Activated naive CD4-positive, alpha-beta T cell treated with anti-CD3 and anti-CD28 coated beads, Interleukin-2, amount 10 ng/mL, durations not matched to agents 7 days and 5 days (primary cell): ENCODE measurements around the gene SPTY2D1.
A peak's percentile ranks its signal among the peaks of the same experiment; 100 is the strongest.
"Not testable (repeated sequence)": the region's sequence is repeated elsewhere in the genome, so short reads cannot be mapped to it uniquely, and the experiment has no call there.

Source experiments
- CTCF ChIA-PET: fragments of 350-600 bp; sonication (Branson Sonifier 250); formaldehyde crosslinking; loops from one replicate; lab custom pipeline; 2021; ENCODE audit warnings: antibody characterized with exemption; lab: Charles Lee
- DNase-seq: peaks from one replicate; pipeline ENCODE4 v3.0.0-alpha.2; 2020
- H3K27ac Mint-ChIP-seq: one replicate; pipeline ENCODE4 v1.8.0; 2021; ENCODE audit warnings: mild to moderate bottlenecking, moderate library complexity, mixed read lengths
- H3K27me3 Mint-ChIP-seq: one replicate; pipeline ENCODE4 v1.8.0; 2021; ENCODE audit warnings: mild to moderate bottlenecking, mixed read lengths
- H3K36me3 Mint-ChIP-seq: one replicate; pipeline ENCODE4 v1.8.0; 2021; ENCODE audit warnings: mixed read lengths
- H3K4me1 Mint-ChIP-seq: one replicate; pipeline ENCODE4 v1.8.0; 2021; ENCODE audit warnings: mixed read lengths
- H3K4me3 Mint-ChIP-seq: one replicate; pipeline ENCODE4 v1.8.0; 2021; ENCODE audit warnings: mild to moderate bottlenecking, moderate library complexity, mixed read lengths
- H3K9me3 Mint-ChIP-seq: one replicate; pipeline ENCODE4 v1.8.0; 2021; ENCODE audit warnings: mixed read lengths

SPTY2D1 gene

DNA sequence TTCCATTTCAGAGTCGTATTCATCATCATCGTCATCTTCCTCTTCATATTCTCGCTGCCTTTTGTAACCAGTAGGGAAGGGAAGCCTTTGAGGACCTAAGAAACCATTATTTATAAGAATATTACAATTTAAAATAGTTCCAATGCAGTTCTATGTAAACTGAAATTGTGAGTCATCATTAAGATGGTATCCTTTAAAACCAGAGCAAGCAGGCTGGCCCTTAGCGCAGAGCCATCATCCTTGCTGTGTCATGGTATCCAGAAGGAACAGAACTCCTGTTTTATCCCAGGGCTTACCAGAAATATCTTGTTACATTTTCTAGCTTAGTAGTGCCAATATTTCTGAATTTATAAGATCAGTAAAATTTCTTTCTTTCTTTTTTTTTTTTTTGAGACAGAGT, 21.7 kb downstream of the SPTY2D1 start:
- no peak overlapping the region for H3K4me3 Mint-ChIP-seq
- peaks cover 47% of the 10 kb centered on the region for H3K36me3 Mint-ChIP-seq

DNA sequence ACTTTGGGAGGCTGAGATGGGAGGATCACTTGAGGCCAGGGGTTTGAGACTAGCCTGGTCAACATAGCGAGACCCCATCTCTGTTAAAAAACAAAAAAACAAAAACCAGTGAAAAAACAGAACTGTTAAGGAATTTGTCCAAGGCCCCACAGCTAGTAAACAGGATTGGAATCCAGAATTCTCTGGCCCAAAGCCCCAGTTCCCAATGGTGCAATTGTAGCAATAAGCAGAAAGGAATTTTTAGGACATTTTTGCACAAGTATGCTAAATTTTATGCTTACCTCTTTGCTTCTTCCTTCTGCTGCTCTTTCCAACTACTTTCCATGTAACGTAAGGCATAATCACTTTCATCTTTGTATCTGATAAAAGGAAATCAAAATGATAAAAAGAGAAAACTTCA, 22.9 kb downstream of the SPTY2D1 start:
- H3K9me3 Mint-ChIP-seq, result no peaks in the 10 kb centered on the region
- H3K27ac Mint-ChIP-seq, result no peak overlapping the region
- peaks cover 45% of the 10 kb centered on the region for H3K36me3 Mint-ChIP-seq
- no peaks in the 10 kb centered on the region for H3K27me3 Mint-ChIP-seq
- H3K4me3 Mint-ChIP-seq, result no peak overlapping the region
- CTCF ChIA-PET, result no interaction called here
- DNase-seq, result no peak
- peaks cover 12% of the 10 kb centered on the region for H3K4me1 Mint-ChIP-seq

More for the DNA sequence above, 21.7 kb downstream of the SPTY2D1 start:
- no peak for DNase-seq
- no peaks in the 10 kb centered on the region for H3K9me3 Mint-ChIP-seq
- peaks cover 23% of the 10 kb centered on the region for H3K4me1 Mint-ChIP-seq
- H3K27me3 Mint-ChIP-seq, result no peaks in the 10 kb centered on the region
- CTCF ChIA-PET, result no interaction called here
- H3K27ac Mint-ChIP-seq, result no peak overlapping the region

DNA sequence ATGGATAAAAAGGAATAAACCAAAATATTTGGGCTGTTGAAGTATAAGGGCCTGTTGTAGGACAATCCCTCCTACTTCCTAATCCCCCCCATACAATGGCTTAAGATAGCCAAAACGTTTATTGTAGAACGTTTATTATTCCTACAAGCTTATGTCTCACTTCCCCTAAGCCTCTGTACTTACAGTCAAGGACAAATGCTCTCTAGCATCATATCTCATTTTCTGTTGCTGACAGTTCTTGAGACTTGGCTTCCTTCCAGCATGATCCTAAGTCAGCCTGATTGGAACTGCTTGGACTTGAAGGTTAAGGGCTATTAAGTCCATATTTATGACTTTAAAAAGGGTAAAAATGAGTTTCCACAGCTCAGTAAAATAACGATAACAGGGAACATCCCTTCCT, 25.8 kb downstream of the SPTY2D1 start:
- no peak for DNase-seq
- H3K9me3 Mint-ChIP-seq, result no peaks in the 10 kb centered on the region
- H3K4me3 Mint-ChIP-seq, result no peak overlapping the region
- no peak overlapping the region for H3K27ac Mint-ChIP-seq
- peaks cover 2% of the 10 kb centered on the region for H3K27me3 Mint-ChIP-seq
- CTCF ChIA-PET, result no interaction called here
- H3K4me1 Mint-ChIP-seq, result no peaks in the 10 kb centered on the region
- H3K36me3 Mint-ChIP-seq, result peaks cover 22% of the 10 kb centered on the region

DNA sequence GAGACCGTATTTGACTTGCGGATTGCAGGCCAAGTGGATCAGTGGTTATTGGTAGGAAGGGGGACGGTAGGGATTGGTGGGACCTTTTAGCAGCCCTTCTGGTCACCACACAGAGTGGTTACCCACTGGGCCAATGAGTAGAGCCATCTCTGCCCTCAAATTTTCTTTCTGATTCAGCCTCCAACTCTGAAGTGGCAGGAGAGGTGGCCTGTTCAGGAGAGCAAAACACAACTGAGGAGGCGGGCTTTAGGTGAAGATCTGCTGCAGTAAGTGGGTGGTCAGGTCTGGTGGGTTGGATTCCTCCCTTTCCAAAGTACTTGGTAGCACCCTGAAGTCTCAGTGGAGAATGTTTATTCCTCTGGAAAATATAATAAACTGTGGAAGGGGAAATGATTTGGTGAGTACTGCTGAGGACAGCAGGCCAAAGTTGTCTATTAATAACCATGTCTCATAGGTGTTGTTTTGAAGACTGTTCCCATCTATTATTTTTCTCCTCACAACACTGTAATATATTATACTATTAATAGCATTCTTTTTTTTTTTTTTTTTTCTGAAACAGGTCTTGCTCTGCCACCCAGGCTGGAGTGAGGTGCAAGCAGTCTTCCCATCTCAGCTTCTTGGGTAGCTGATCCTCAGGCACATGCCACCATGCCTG, 33.1 kb downstream of the SPTY2D1 start:
- DNase-seq, result no peak
- H3K27me3 Mint-ChIP-seq, result peaks cover 3% of the 10 kb centered on the region
- CTCF ChIA-PET, result no interaction called here
- H3K27ac Mint-ChIP-seq, result no peak overlapping the region
- H3K9me3 Mint-ChIP-seq, result no peaks in the 10 kb centered on the region
- H3K36me3 Mint-ChIP-seq, result peaks cover 3% of the 10 kb centered on the region
- H3K4me3 Mint-ChIP-seq, result no peak overlapping the region
- H3K4me1 Mint-ChIP-seq, result no peaks in the 10 kb centered on the region

DNA sequence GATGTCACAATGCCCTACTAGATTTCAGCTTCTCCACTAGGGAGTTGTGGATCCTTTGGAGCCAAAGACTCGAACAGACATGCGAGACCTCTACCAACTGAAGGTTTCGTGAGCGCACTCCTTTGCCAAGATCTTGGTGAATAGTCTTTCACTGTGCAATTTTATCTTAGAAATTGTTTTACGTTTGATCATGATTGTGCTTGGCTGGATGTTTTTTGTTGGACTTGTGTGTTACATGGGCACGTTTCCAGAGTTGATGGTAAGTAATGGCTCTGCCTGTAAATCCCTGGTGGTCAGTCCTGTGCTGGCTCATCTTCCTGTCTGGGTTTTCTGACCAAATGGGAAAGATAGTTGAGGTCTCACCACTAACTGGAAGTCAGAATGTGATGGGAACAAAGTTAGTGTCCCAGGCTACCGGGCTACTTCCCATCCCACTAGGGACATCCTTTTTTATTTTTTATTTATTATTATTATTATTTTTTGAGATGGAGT, 34.4 kb downstream of the SPTY2D1 start, which contains the start of gene MISFA:
MISFA (plus strand) TSS at position 51 of the 492 bp plus-strand sequence; CDS start at position 191, 140 bp downstream.
- no peaks in the 10 kb centered on the region for H3K4me1 Mint-ChIP-seq
- peaks cover 3% of the 10 kb centered on the region for H3K27me3 Mint-ChIP-seq
- H3K36me3 Mint-ChIP-seq, result no peaks in the 10 kb centered on the region
- CTCF ChIA-PET, result interaction anchor here (0.6 kb wide), 1 partner anchor 42 kb away, joined by 4 read pairs; no protein-coding TSS in a partner anchor
- H3K4me3 Mint-ChIP-seq, result no peak within 1 kb of the TSS
- no peak within 1 kb of the TSS for H3K27ac Mint-ChIP-seq
- H3K9me3 Mint-ChIP-seq, result no peaks in the 10 kb centered on the region
- DNase-seq, result no peak

DNA sequence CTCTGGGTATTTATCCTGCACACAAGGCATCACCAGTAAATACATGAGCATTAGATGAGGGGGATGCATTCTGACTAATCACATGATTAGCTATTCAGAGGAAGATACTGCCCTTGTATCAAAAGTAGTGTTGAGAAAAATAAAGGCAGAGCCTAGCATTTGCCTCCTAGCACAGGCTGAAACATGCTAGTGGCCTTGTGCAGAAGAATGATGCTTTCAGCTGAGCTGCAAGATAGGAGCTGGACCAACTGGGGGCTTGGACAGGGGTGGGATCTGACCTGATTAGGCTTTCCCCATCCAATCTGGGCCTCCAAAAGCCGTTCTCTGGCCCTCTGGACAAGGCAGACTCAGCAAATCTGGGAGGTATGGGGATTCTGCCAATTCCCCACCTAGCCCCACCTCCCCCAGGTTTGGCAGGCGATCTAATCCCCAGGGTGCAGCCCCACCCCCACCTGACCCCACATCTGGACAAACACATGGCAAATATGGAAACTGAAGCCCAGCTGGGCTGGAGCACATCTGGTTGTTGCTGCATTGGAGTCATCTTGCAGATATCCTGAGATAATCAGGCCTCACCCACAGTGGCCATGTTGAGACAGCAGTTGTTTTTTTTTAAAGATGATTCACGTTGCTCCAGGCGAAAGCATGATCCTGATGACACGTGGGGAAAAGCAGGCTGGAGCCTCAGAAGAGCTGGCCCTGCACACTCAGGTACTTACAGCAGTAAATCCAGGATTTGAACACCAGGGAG, 39.0 kb downstream of the SPTY2D1 start:
- DNase-seq, result no peak
- no peak overlapping the region for H3K27ac Mint-ChIP-seq
- CTCF ChIA-PET, result interaction anchor here (2.3 kb wide), 1 partner anchor 57 kb away, joined by 5 read pairs; no protein-coding TSS in a partner anchor

DNA sequence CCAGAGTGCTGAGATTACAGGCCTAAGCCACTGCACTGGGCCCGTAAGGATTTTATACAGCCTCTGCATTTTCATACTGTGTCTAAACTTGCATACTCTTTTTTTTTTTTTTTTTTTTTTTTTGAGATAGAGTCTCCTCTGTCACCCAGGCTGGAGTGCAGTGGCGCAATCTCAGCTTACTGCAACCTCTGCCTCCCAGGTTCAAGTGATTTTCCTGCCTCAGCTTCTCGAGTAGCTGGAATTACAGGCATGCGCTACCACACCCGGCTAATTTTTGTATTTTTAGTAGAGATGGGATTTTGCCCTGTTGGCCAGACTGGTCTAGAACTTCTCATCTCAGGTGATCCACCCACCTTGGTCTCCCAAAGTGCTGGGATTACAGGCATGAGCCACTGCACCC, 40.1 kb downstream of the SPTY2D1 start:
- H3K4me3 Mint-ChIP-seq, H3K4me1 Mint-ChIP-seq, H3K27ac Mint-ChIP-seq, DNase-seq, H3K27me3 Mint-ChIP-seq, H3K9me3 Mint-ChIP-seq, H3K36me3 Mint-ChIP-seq: not testable (repeated sequence)
- CTCF ChIA-PET, result interaction anchor here (0.8 to 2.3 kb wide), 2 partner anchors 9 to 58 kb away, joined by 3 to 5 read pairs; no protein-coding TSS in a partner anchor

More for the DNA sequence above, 39.0 kb downstream of the SPTY2D1 start:
- Mint-ChIP-seq H3K4me3 (no peak overlapping the region), H3K9me3 (no peaks in the 10 kb centered on the region), H3K27me3 (no peaks in the 10 kb centered on the region), H3K4me1 (peaks cover 9% of the 10 kb centered on the region), H3K36me3 (no peaks in the 10 kb centered on the region)

DNA sequence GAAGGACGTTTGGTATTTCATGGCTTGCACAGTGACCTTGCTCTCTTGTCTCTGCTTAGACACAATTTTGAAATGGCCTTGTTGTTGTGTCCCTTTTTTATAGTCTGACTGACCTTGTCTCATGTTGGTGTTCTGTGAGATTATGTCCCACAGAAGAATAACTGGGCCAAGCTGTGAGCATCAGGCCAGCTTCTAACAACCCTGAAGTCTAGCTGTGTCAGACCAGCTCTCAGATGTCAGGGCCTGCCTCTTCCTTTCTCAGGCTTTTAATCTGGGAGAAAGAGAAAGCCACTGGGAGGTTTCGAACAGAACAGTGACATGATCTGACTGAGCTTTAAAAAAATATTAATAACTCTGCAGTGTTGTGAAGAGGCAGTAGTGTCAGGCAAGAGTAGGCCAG, 43.6 kb downstream of the SPTY2D1 start:
- no peaks in the 10 kb centered on the region for H3K9me3 Mint-ChIP-seq
- DNase-seq, result no peak
- no peaks in the 10 kb centered on the region for H3K27me3 Mint-ChIP-seq
- H3K4me3 Mint-ChIP-seq, result no peak overlapping the region
- H3K36me3 Mint-ChIP-seq, result no peaks in the 10 kb centered on the region
- H3K4me1 Mint-ChIP-seq, result peaks cover 9% of the 10 kb centered on the region
- CTCF ChIA-PET, result interaction anchor here (1.0 to 1.6 kb wide), 2 partner anchors 24 to 50 kb away, joined by 4 read pairs; no protein-coding TSS in a partner anchor
- no peak overlapping the region for H3K27ac Mint-ChIP-seq

DNA sequence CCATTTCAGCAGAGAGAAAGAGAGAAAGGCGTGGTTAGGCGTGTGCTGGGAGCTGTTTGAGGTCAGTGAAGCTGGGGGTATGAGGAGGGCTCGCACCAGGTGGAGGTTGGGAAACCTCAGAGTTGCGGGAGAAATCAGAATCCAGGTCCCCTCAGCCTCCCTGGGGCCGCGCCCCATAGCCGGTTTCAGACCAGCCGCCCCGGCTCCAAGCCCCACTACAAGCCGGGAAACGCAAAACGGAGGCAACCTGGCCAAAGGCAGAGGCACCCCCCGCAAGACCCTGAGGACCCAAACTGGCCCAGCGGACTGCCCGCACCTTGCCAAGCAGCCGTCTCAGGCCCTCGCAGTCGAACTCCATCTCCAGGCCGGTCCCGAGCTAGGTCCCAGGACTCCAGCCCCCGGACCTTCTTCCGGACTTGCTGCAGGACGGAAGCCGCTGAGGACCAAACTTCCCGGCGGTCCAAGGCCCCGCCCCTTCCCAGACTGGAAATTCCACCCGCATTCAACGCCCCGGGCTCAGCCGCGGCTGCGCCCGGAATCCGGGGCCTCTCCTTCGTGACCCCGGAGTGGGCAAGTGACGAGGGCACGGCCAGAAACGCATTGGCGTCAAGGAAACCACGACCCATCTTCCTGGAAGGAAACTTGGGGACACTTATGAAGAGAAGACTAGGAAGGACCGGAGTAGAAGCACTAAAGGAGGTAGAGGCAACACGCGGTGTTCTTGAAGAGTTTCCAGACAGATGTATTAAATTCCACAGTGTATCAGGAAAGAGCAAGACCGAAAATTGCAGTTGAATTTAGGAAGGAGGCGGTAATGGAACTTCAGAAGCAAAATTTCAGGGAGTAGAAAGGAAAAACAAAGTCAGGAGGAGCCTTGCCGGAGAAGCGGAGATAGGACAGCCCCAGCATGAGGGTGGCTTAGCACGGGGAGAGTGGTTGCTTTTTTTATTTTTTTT, 45.6 kb downstream of the SPTY2D1 start, which contains the start of gene UEVLD:
UEVLD (minus strand) TSS at position 438 of the 956 bp plus-strand sequence; CDS start at position 358, 80 bp downstream.
- CTCF ChIA-PET, result interaction anchor here (1.7 to 1.8 kb wide), 2 partner anchors 10 to 48 kb away, joined by 5 to 7 read pairs; no protein-coding TSS in a partner anchor
- no peak within 1 kb of the TSS for H3K27ac Mint-ChIP-seq
- no peaks in the 10 kb centered on the region for H3K36me3 Mint-ChIP-seq
- peak; percentile 74 for DNase-seq
- H3K9me3 Mint-ChIP-seq, result no peaks in the 10 kb centered on the region
- H3K4me3 Mint-ChIP-seq, result no peak within 1 kb of the TSS
- H3K27me3 Mint-ChIP-seq, result no peaks in the 10 kb centered on the region
- peaks cover 9% of the 10 kb centered on the region for H3K4me1 Mint-ChIP-seq

DNA sequence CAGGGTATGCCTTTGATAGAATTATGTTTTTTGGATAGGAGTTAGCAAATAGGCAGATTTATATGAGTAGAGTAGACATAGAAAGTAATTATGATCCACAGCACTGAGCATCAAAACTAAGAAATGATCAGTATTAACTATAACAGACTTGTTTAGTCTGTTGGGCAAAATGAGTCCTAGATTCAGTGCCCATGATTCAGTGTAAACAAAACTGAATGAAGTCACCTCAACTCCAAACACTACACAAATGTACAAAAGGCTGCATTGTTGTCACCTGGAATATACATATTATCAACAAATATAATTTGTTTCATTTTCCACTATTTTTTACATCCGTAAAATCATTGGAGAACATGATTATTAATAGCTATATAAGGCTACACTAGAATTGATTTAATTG, 52.3 kb downstream of the SPTY2D1 start:
- peaks cover 12% of the 10 kb centered on the region for H3K36me3 Mint-ChIP-seq
- no peak overlapping the region for H3K4me3 Mint-ChIP-seq
- H3K9me3 Mint-ChIP-seq, result no peaks in the 10 kb centered on the region
- H3K4me1 Mint-ChIP-seq, result peaks cover 22% of the 10 kb centered on the region
- no peak overlapping the region for H3K27ac Mint-ChIP-seq
- CTCF ChIA-PET, result interaction anchor here (1.1 kb wide), 1 partner anchor 51 kb away, joined by 4 read pairs; no protein-coding TSS in a partner anchor
- no peak for DNase-seq
- no peaks in the 10 kb centered on the region for H3K27me3 Mint-ChIP-seq

DNA sequence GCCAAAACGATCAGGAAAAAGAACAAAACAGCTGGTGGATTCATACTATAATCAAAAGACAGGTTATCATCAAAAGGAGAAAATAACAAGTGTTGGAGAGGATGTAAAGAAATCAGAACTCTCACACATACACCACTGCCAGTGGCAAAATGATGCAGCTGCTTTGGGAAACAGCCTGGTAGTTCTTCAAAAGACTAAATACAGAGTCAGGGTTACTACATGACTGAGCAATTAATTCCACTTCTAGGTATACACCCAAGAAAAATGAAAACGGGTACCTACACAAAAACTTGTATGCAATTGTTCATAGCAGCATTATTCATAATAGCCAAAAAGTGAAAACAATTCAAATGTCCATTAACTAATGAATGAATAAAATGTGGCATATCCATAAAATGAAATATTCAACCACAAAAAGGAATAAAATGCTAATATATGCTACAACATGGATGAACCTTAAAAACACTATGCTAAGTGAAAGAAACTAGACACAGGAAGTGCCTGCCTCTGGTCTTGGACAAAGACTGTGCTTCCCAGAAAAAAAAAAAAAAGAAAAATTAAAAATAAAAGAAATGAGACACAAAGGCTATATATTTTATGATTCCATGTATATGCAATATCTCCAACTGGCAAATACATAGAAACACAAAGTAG, 53.9 kb downstream of the SPTY2D1 start:
- Mint-ChIP-seq H3K27me3 (no peaks in the 10 kb centered on the region), H3K4me1 (peaks cover 29% of the 10 kb centered on the region), H3K4me3 (no peak overlapping the region), H3K27ac (no peak overlapping the region), H3K9me3 (no peaks in the 10 kb centered on the region), H3K36me3 (peaks cover 18% of the 10 kb centered on the region)
- no peak for DNase-seq
- CTCF ChIA-PET, result interaction anchor here (1.0 kb wide), 1 partner anchor 41 kb away, joined by 3 read pairs; no protein-coding TSS in a partner anchor

DNA sequence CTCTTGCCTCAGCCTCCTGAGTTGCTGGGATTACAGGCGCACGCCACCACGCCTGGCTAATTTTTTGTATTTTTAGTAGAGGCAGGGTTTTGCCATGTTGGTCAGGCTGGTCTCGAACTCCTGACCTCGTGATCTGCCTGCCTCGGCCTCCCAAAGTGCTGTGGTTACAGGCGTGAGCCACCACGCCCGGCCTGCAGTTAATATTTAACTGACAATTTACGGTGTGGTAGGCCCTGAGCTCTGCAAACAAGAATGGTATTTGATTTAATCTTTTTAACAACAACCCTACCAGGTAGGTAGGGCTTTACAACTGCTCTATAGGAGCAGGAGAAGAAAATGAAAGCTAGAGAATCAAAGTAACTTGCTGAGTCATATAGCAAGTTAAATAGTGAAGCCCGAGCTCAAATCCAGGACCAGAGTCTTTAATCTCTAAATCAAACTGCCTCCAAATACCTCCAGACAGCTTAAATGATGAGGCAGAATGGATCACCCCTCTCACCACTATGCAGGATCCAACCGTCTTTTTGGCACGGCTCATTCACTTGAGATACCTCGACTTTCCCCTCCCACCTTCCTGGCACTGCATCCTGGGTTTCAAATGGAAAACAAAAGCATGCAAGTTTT, 55.1 kb downstream of the SPTY2D1 start:
- CTCF ChIA-PET, result interaction anchor here (1.0 to 1.7 kb wide), 3 partner anchors 9 to 43 kb away, joined by 3 to 7 read pairs (median 5); partner anchors contain the start of gene UEVLD
- no peak overlapping the region for H3K4me3 Mint-ChIP-seq
- peaks cover 18% of the 10 kb centered on the region for H3K36me3 Mint-ChIP-seq
- H3K27ac Mint-ChIP-seq, result peak overlapping the region; percentile 66
- DNase-seq, result peak; percentile 33
- H3K4me1 Mint-ChIP-seq, result peaks cover 29% of the 10 kb centered on the region
- H3K27me3 Mint-ChIP-seq, result no peaks in the 10 kb centered on the region
- H3K9me3 Mint-ChIP-seq, result no peaks in the 10 kb centered on the region
